Skeletal muscle tissue (tissue), 4 donors: ENCODE data around the gene KIAA1755. TPM values are rescaled to one million over a fixed set of nuclear protein-coding genes. Genes with fewer than 3 reads are reported as not detected.
A peak's percentile ranks its signal among the peaks of the same experiment; 100 is the strongest.

Experiments
- H3K27ac ChIP-seq: one replicate; pipeline ENCODE4 v1.7.0; 2013; ENCODE audit warnings: mild to moderate bottlenecking, low read depth, low read length, inconsistent platforms
- H3K27me3 ChIP-seq, 3 donors: one replicate each; pipeline ENCODE4 v1.7.0; 2013; ENCODE audit warnings: low read length in 3 of 3; ENCODE audit not compliant: control insufficient read depth in 3 of 3, insufficient read depth in 3 of 3
- H3K36me3 ChIP-seq, 3 donors: one replicate each; pipeline ENCODE4 v1.7.0; 2013; ENCODE audit warnings: low read length in 3 of 3; ENCODE audit not compliant: control insufficient read depth in 3 of 3, insufficient read depth in 3 of 3
- H3K4me1 ChIP-seq, 3 donors: one replicate each; pipeline ENCODE4 v1.7.0; 2013; ENCODE audit warnings: low read length in 3 of 3, mild to moderate bottlenecking in 3 of 3; ENCODE audit not compliant: control insufficient read depth in 3 of 3, insufficient read depth in 3 of 3
- H3K4me3 ChIP-seq, 3 donors: one replicate each; pipeline ENCODE4 v1.7.0; 2013; ENCODE audit warnings: low read length in 3 of 3
- H3K9ac ChIP-seq, 3 donors: one replicate each; pipeline ENCODE4 v1.7.0; 2013; ENCODE audit warnings: low read length in 3 of 3, mild to moderate bottlenecking in 3 of 3, moderate library complexity in 2 of 3, low read depth in 1 of 3
- H3K9me3 ChIP-seq, 3 donors: one replicate each; pipeline ENCODE4 v1.7.0; 2013; ENCODE audit warnings: low read length in 3 of 3; ENCODE audit not compliant: control insufficient read depth in 3 of 3
- total RNA-seq: library from RNA; depleted of rRNA; stranded (reverse); fragments of >200 nt; gene quantifications from one replicate; pipeline ENCODE4 v1.2.3, GENCODE V29; 2014
- donor health status: Osteomylitis.

The KIAA1755 gene
- total RNA-seq, 1 donor from 2014 or later: 3.7 TPM

DNA sequence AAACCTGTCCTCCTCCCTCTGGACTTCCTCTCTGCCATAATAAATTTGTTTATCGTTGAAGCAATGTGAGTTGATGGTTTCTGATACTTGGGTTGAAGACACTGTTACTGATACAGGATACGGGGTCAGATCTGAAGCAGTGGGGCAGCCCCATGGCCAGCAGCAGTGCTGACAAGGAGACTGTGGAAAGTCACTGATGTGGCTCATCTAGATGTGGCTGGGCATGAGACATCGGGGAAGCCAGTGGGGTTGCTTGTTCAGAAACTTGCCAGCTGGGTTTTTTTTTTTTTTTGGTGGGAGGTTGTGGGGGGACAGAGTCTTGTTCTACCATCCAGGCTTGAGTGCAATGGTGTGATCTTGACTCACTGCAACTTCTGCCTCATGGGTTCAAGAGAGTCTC is 40.8 kb upstream of the KIAA1755 start:
- Histone ChIP-seq H3K4me3 (no peak overlapping the region), H3K27me3 (peaks cover 0 to 2% (median 0%) of the 10 kb centered on the region in 3 donors), H3K4me1 (peaks cover 2 to 16% (median 9%) of the 10 kb centered on the region in 3 donors), H3K27ac (no peak overlapping the region), H3K36me3 (no peaks in the 10 kb centered on the region), H3K9ac (no peak overlapping the region), H3K9me3 (no peaks in the 10 kb centered on the region)

DNA sequence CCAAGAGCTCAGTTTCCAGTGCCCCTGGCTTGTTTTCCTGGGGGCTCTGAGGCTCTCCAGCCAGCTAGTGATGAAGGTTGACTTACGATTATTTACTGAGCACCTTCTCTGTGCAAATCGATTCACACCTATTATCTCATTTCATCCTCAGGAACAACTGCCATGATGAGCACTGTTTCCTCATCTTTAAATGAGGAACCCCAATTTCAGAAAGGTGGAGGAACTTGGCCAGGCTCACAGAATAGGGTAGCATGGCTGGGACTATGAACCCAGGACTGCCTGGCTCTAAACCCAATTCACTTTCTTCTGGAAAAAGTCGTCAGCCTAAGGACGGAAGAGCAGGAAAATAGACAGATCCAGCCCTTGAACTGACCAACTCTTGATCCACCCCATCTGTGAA is 39.9 kb upstream of the KIAA1755 start:
- no peaks in the 10 kb centered on the region for H3K36me3 ChIP-seq
- no peak overlapping the region for H3K9ac ChIP-seq
- H3K4me3 ChIP-seq: no peak overlapping the region
- no peaks in the 10 kb centered on the region for H3K9me3 ChIP-seq
- peaks cover 0 to 2% (median 0%) of the 10 kb centered on the region in 3 donors for H3K27me3 ChIP-seq
- H3K27ac ChIP-seq: no peak overlapping the region
- H3K4me1 ChIP-seq: peaks cover 2 to 16% (median 9%) of the 10 kb centered on the region in 3 donors

DNA sequence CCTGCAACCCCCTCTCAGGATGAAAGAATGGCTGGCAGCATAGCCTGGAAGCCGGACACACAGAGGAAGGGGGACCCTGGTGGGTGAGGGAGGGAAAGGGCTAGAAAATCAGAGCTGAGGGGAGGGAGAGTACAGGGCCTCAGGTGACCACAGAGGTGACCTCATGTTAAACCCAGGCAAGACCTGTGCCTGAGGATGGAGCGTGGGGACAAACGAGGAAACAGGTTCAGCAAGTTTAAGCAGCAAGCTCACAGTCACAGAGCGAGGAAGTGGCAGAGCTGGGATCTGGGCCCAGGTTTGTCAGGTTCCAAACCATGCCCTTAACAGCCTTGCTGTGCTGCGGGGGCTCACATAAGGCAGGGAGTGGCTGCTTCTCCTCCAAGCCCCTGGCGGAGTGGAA is 39.4 kb upstream of the KIAA1755 start:
- peaks cover 2 to 16% (median 9%) of the 10 kb centered on the region in 3 donors for H3K4me1 ChIP-seq
- peak overlapping the region in 1 of 3 donors; percentile 40 for H3K9ac ChIP-seq
- H3K27me3 ChIP-seq: peaks cover 0 to 2% (median 0%) of the 10 kb centered on the region in 3 donors
- no peak overlapping the region for H3K4me3 ChIP-seq
- H3K27ac ChIP-seq: no peak overlapping the region
- no peaks in the 10 kb centered on the region for H3K9me3 ChIP-seq
- H3K36me3 ChIP-seq: no peaks in the 10 kb centered on the region

DNA sequence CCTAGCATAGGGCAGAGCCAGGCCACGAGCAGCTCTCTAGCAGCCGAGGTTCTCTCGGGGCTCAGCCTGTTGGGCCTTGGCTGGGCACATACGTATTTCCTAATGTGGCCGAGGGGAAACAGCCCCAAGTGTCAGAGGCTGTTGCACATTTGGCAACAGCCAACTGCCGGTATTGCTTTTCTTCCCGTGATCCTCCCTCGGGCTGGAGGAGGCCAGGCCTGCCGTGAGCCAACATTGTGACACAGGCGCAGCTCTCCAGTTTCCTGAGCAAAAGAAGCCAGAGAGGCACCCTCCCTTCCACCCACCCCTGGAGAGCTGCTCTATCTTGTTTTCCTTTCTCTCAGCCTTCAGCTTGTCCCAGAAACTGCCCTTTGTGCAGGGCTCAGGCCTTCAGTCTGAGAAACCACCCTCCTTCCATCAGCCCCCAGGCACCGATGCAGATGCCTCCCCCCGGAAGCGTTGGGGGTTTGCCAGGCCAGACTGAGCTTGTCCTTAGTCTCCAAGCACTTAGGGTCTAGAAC is 38.3 kb upstream of the KIAA1755 start:
- Histone ChIP-seq H3K27ac (peak overlapping the region; percentile 84), H3K4me3 (peak overlapping the region; percentile 23 to 68 (median 52))

DNA sequence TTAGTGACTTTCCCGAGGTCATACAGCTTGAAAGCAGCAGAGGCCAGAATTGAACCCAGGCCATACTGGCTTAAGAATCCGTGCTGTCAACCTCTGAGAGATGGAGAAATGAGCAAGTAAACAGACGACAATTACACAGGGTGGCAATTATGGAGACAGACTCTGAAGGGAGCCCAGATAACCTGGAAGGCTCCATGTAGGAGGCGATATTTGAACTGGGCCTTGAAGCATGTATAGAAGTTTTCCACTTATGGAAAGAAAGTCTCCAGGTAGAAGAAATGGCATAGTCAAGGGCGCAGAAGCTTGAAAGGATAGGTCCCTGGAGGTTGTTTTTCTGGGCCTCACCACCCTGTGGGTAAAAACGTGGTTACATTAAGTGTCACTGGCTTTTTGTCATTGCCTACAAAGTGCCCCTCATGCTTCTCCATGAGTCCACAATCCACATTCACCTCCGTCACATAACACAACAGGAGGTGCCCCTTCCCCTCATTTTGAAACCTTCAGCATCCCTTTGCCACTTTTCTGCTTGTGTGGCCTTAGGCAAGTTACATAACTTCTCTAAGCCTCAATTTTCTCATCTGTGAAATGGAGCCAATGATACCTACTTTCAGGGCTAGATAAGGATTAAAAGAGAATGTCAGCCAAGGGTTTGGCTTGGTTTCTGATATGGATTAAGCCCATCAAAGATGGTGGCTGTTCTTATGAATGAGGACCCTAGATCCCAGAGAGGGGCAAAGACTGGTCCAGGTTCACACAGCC is 37.6 kb upstream of the KIAA1755 start:
- Histone ChIP-seq H3K4me3 (peak overlapping the region; percentile 23 to 68 (median 52)), H3K9ac (peak overlapping the region; percentile 57 to 83 (median 76)), H3K27ac (peak overlapping the region; percentile 84), H3K9me3 (no peaks in the 10 kb centered on the region), H3K4me1 (peaks cover 2 to 9% (median 8%) of the 10 kb centered on the region in 3 donors), H3K36me3 (no peaks in the 10 kb centered on the region), H3K27me3 (no peaks in the 10 kb centered on the region)

More for the DNA sequence above, 38.3 kb upstream of the KIAA1755 start:
- Histone ChIP-seq H3K36me3 (no peaks in the 10 kb centered on the region), H3K9ac (peak overlapping the region; percentile 57 to 83 (median 76)), H3K4me1 (peaks cover 2 to 9% (median 8%) of the 10 kb centered on the region in 3 donors), H3K27me3 (no peaks in the 10 kb centered on the region), H3K9me3 (no peaks in the 10 kb centered on the region)

DNA sequence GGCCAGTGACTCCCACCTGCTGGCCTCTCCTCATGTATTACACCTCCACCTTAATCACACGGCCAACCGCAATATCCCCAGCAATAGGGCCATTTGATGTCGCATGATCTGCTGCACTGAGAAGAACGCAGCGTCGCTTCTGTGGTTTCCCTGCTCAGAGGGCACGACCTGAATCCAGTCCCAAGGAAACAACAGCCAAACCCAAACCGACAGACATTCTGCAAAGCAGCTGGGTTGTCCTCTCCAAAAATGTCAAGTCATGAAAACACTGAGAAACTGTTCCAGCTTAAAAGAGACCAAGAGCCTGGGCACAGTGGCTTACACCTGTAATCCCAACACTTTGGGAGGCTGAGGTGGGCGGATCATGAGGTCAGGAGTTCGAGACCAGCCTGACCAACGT is 35.9 kb upstream of the KIAA1755 start:
- peaks cover 0 to 4% (median 0%) of the 10 kb centered on the region in 3 donors for H3K27me3 ChIP-seq
- H3K4me3 ChIP-seq: no peak overlapping the region
- H3K9me3 ChIP-seq: no peaks in the 10 kb centered on the region
- H3K27ac ChIP-seq: no peak overlapping the region
- H3K4me1 ChIP-seq: peaks cover 5 to 9% (median 8%) of the 10 kb centered on the region in 3 donors
- no peak overlapping the region for H3K9ac ChIP-seq
- H3K36me3 ChIP-seq: no peaks in the 10 kb centered on the region

DNA sequence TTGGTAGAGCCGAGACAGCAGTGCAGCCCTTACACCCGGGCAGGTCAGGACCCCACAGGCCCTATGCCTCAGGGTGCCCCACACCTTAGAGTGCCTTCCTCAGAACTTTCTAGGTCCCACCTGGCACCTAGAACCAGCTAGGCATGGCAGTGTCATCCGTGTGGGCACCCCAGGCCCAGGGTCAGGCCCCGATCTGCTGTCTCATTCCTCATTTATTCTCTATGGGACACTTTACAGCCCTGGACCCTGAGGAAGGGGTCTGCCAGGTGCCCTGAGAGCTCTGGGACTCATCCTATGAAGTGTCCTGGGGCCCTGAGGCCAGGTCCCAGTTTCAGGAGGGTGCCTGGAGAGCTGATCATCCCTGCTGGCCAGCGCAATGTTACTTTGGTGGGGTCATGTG is 35.3 kb upstream of the KIAA1755 start:
- Histone ChIP-seq H3K9me3 (no peaks in the 10 kb centered on the region), H3K4me3 (no peak overlapping the region), H3K4me1 (peaks cover 6 to 9% (median 8%) of the 10 kb centered on the region in 3 donors), H3K27me3 (peaks cover 0 to 4% (median 0%) of the 10 kb centered on the region in 3 donors), H3K9ac (peak overlapping the region in 1 of 3 donors; percentile 25), H3K27ac (no peak overlapping the region), H3K36me3 (no peaks in the 10 kb centered on the region)

DNA sequence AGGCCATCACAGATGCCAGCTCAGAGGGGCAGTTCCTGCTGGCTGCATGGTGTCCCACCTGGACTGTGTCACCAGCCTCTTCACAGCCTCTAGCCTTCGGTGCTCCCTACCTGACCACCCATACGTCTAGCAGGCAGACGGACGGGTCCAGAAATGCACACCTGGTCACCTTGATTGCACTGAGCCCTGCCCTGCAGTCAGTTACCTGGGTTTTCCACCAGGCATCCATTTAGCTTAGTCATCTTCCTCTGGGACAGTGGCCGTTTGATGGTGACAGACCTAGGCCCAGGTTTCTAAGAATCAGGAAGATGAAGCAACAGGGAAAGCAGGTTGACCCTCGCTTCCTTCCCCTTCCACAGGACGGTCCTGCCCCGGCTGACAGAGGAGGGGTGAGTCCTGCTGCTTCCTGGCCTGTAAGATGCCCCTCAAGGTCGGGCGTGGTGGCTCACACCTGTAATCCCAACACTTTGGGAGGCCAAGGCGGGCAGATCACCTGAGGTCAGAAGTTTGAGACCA is 33.6 kb upstream of the KIAA1755 start:
- H3K9ac ChIP-seq: no peak overlapping the region
- peaks cover 6 to 8% (median 7%) of the 10 kb centered on the region in 3 donors for H3K4me1 ChIP-seq
- H3K4me3 ChIP-seq: no peak overlapping the region
- H3K27me3 ChIP-seq: peaks cover 0 to 4% (median 0%) of the 10 kb centered on the region in 3 donors
- H3K36me3 ChIP-seq: no peaks in the 10 kb centered on the region
- no peaks in the 10 kb centered on the region for H3K9me3 ChIP-seq
- no peak overlapping the region for H3K27ac ChIP-seq

DNA sequence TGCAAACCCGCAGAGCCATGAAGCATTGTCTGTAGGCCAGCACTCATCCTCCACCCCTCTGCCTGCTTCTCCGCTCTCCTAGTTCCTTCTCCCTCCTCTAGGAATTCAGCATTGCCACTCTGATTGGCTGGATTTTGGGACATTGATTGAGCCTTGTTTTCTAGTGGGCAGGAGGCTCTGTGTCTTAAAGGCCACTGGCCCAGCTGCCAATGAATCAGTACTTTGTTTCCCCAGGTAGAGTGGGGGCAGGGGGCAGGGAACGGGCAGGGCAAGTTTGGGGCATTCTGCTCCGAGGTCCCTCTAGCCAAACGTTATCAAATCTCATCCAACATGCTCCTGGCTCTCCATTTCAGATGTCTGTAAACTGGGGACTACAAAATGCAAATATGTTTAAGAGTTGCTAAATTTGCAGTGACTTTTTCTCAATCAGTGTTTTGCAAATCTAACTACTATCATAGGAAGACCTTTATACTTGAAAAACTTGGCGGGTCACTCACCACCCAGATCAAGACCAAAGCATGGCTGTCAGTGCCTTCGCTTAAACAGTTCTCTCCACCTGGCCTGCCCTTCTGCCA is 33.0 kb upstream of the KIAA1755 start:
- H3K36me3 ChIP-seq: no peaks in the 10 kb centered on the region
- H3K9ac ChIP-seq: no peak overlapping the region
- H3K27me3 ChIP-seq: peaks cover 0 to 4% (median 0%) of the 10 kb centered on the region in 3 donors
- H3K4me1 ChIP-seq: peaks cover 2 to 3% (median 3%) of the 10 kb centered on the region in 3 donors
- H3K27ac ChIP-seq: no peak overlapping the region
- no peaks in the 10 kb centered on the region for H3K9me3 ChIP-seq
- H3K4me3 ChIP-seq: no peak overlapping the region

DNA sequence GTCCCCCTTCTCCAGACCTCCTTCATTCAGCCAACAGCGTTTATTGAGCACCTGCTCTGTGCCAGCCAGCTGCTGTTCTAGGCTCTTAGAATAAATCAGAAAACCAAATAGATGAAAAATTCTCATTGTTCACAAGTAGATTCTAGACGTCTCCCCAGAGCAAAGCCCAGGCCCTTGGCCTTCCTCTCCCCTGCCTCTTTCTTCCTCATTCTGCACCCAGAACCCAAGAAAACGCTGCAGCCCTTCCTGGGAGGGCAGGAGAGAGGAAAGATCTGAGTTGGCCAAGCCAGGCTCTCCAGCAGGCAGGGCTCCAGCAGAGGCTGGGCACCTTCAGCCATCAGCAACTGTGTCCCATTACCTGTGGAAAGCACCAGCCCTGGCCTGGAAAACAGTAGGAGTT is 31.4 kb upstream of the KIAA1755 start:
- H3K27me3 ChIP-seq: peaks cover 0 to 4% (median 0%) of the 10 kb centered on the region in 3 donors
- H3K9me3 ChIP-seq: no peaks in the 10 kb centered on the region
- no peak overlapping the region for H3K4me3 ChIP-seq
- no peaks in the 10 kb centered on the region for H3K36me3 ChIP-seq
- no peak overlapping the region for H3K9ac ChIP-seq
- no peak overlapping the region for H3K27ac ChIP-seq
- peaks cover 0 to 6% (median 0%) of the 10 kb centered on the region in 3 donors for H3K4me1 ChIP-seq
